SK-N-SH (cell line): ENCODE data around the gene SETD3. TPM values are rescaled to one million over a fixed set of nuclear protein-coding genes. Genes with fewer than 3 reads are reported as not detected.
A peak's percentile ranks its signal among the peaks of the same experiment; 100 is the strongest.

ENCODE experiments used
- CTCF ChIA-PET: fragments of 300-600, 350-600 bp; formaldehyde crosslinking; extraction: SDS; loops from one replicate; lab custom pipeline; 2021; lab: Yijun Ruan, JAX
- POLR2A ChIA-PET: fragments of 350-600 bp; sonication (Branson Sonifier 250); formaldehyde crosslinking; extraction: SDS; loops from one replicate; lab custom pipeline; 2020; ENCODE audit warnings: antibody characterized with exemption, inconsistent platforms; lab: Yijun Ruan, JAX
- DNase-seq: peaks from one replicate; pipeline ENCODE4 v3.0.0; 2012
- H2AFZ ChIP-seq: fragments of 200-600 bp; sonication (generic); 2 replicates; pipeline ENCODE4 v1.8.1; 2016; ENCODE audit warnings: antibody characterized with exemption, mild to moderate bottlenecking, low read depth
- H3F3A ChIP-seq: fragments of 200-600 bp; sonication (generic); replicated peaks from 2 replicates; pipeline ENCODE3; 2016; ENCODE audit warnings: antibody characterized with exemption, mild to moderate bottlenecking; ENCODE audit not compliant: insufficient read depth
- H3K27ac ChIP-seq, 2 experiments: fragments of 200-500 bp in 1 of 2; fragments of 200-600 bp in 1 of 2; sonication (Bioruptor generic) in 1 of 2; sonication (generic), shearing (Covaris generic) in 1 of 2; 2 replicates each; pipeline versions ENCODE4 v1.5.1 to v1.6.1; 2014 to 2016; ENCODE audit warnings: low read depth in 2 of 2, inconsistent platforms in 1 of 2, low read length in 1 of 2, mild to moderate bottlenecking in 1 of 2, mixed read lengths in 1 of 2
- H3K27me3 ChIP-seq: fragments of 200-600 bp; sonication (generic), shearing (Covaris generic); 2 replicates; pipeline ENCODE4 v1.6.1; 2016; ENCODE audit warnings: mixed run types; ENCODE audit not compliant: insufficient read depth
- H3K36me3 ChIP-seq, 2 experiments: fragments of 200-500 bp in 1 of 2; fragments of 200-600 bp in 1 of 2; sonication (Bioruptor generic) in 1 of 2; sonication (generic) in 1 of 2; replicated peaks in 1 of 2; 2 replicates each; pipeline versions ENCODE3 to v1.5.1; 2014 to 2016; ENCODE audit warnings: low read length in 1 of 2, mild to moderate bottlenecking in 1 of 2; ENCODE audit not compliant: insufficient read depth in 2 of 2, control insufficient read depth in 1 of 2
- H3K4me1 ChIP-seq, 2 experiments: fragments of 200-500 bp in 1 of 2; fragments of 200-600 bp in 1 of 2; sonication (Bioruptor generic) in 1 of 2; sonication (generic), shearing (Covaris generic) in 1 of 2; 2 replicates each; pipeline versions ENCODE4 v1.5.1 to v1.6.1; 2014 to 2016; ENCODE audit warnings: low read depth in 1 of 2, low read length in 1 of 2, mixed run types in 1 of 2; ENCODE audit not compliant: insufficient read depth in 2 of 2, control insufficient read depth in 1 of 2
- H3K4me2 ChIP-seq: fragments of 200-600 bp; sonication (generic), shearing (Covaris generic); 2 replicates; pipeline ENCODE4 v1.6.1; 2017; ENCODE audit warnings: mixed run types
- H3K4me3 ChIP-seq, 2 experiments: fragments of 200-500 bp in 1 of 2; fragments of 200-600 bp in 1 of 2; sonication (Bioruptor generic) in 1 of 2; sonication (generic), shearing (Covaris generic) in 1 of 2; 2 replicates each; pipeline versions ENCODE4 v1.5.1 to v1.8.1; 2014 to 2016; ENCODE audit warnings: low read depth in 2 of 2, inconsistent platforms in 1 of 2, low read length in 1 of 2, mild to moderate bottlenecking in 1 of 2, mixed read lengths in 1 of 2, moderate library complexity in 1 of 2
- H3K79me2 ChIP-seq: fragments of 200-600 bp; sonication (generic); 2 replicates; pipeline ENCODE4 v1.8.1; 2017; ENCODE audit warnings: mild to moderate bottlenecking; ENCODE audit not compliant: insufficient read depth
- H3K9ac ChIP-seq: fragments of 200-600 bp; sonication (generic); 2 replicates; pipeline ENCODE4 v1.6.1; 2017; ENCODE audit warnings: mixed run types
- H3K9me2 ChIP-seq: fragments of 200-600 bp; sonication (generic); 2 replicates; pipeline ENCODE4 v1.6.1; 2017; ENCODE audit warnings: mixed run types
- H3K9me3 ChIP-seq: fragments of 200-600 bp; sonication (generic); 2 replicates; pipeline ENCODE4 v1.6.1; 2017; ENCODE audit warnings: mixed run types, mild to moderate bottlenecking, moderate library complexity
- H4K20me1 ChIP-seq: fragments of 200-600 bp; sonication (generic); 2 replicates; pipeline ENCODE4 v1.6.1; 2017; ENCODE audit warnings: mild to moderate bottlenecking, mixed run types; ENCODE audit not compliant: insufficient read depth
- CTCF ChIP-seq: fragments of 200-600 bp; sonication (generic); IDR thresholded peaks from 2 replicates; pipeline ENCODE4 v1.6.1; 2017; ENCODE audit warnings: antibody characterized with exemption, mild to moderate bottlenecking, moderate library complexity
- EP300 ChIP-seq, 2 experiments: IDR thresholded peaks; 2 replicates each; pipeline versions ENCODE4 v1.4.0 to v1.6.1; 2012; ENCODE audit warnings: borderline replicate concordance in 1 of 2, low read depth in 1 of 2, low read length in 1 of 2
- FOSL2 ChIP-seq: IDR thresholded peaks from 2 replicates; pipeline ENCODE4 v1.4.0; 2012; ENCODE audit warnings: low read depth, mild to moderate bottlenecking, moderate library complexity, borderline replicate concordance
- FOXJ3 ChIP-seq: sonication (generic); formaldehyde crosslinking; IDR thresholded peaks from 2 replicates; pipeline ENCODE4 v1.5.1; 2020; ENCODE audit warnings: mild to moderate bottlenecking, missing genetic modification reagents
- FOXM1 ChIP-seq: IDR thresholded peaks from 2 replicates; pipeline ENCODE4 v1.4.0; 2012; ENCODE audit warnings: low read depth, mild to moderate bottlenecking
- GABPA ChIP-seq: IDR thresholded peaks from 2 replicates; pipeline ENCODE4 v1.4.0; 2012; ENCODE audit warnings: low read depth, mild to moderate bottlenecking
- JUND ChIP-seq: IDR thresholded peaks from 2 replicates; pipeline ENCODE4 v1.4.0; 2012
- NFIC ChIP-seq: IDR thresholded peaks from 2 replicates; pipeline ENCODE4 v1.4.0; 2012; ENCODE audit warnings: borderline replicate concordance
- PBX3 ChIP-seq: IDR thresholded peaks from 2 replicates; pipeline ENCODE4; 2012
- RAD21 ChIP-seq: IDR thresholded peaks from 2 replicates; pipeline ENCODE4 v1.6.1; 2012; ENCODE audit warnings: mild to moderate bottlenecking, low read length
- RXRA ChIP-seq: IDR thresholded peaks from 2 replicates; pipeline ENCODE4 v1.4.0; 2012; ENCODE audit warnings: low read depth, mild to moderate bottlenecking, borderline replicate concordance
- SIN3A ChIP-seq: IDR thresholded peaks from 2 replicates; pipeline ENCODE4 v1.6.1; 2012; ENCODE audit warnings: low read depth, mild to moderate bottlenecking, low read length, moderate library complexity, borderline replicate concordance
- SMC3 ChIP-seq: IDR thresholded peaks from 2 replicates; pipeline ENCODE4 v1.6.1; 2012; ENCODE audit warnings: low read depth, low read length, improper control_type of control experiment
- TEAD4 ChIP-seq: IDR thresholded peaks from 2 replicates; pipeline ENCODE4 v1.4.0; 2012; ENCODE audit warnings: mild to moderate bottlenecking, borderline replicate concordance; ENCODE audit not compliant: insufficient read depth
- YY1 ChIP-seq: IDR thresholded peaks from 2 replicates; pipeline ENCODE4 v1.4.0; 2012; ENCODE audit warnings: low read depth, mild to moderate bottlenecking
- WGBS: methylation state at CpG from one replicate; pipeline ENCODE4 v1.1.6; 2017; ENCODE audit warnings: low lambda C conversion rate; 5-methylcytosine and 5-hydroxymethylcytosine counted together
- polyA plus RNA-seq, 3 experiments: library from polyadenylated mRNA; depleted of rRNA; stranded (reverse); fragments of >200 nt; gene quantifications; 2 replicates each; pipeline ENCODE4 v1.2.3, GENCODE V29; 2012
- TF ChIP-seq, protein P1 (sequence below): IDR thresholded peaks from 2 replicates; pipeline ENCODE4 v1.6.1; 2012; ENCODE audit warnings: mild to moderate bottlenecking, low read depth, low read length, moderate library complexity

The SETD3 gene
- polyA plus RNA-seq, 1 of the 3 experiments (the other 2 are of a cell fraction) = 19.1 TPM

GRCh38 chr14:99416909-99417308 is 63.8 kb downstream of the SETD3 start:
- Histone ChIP-seq H3K36me3 (peaks cover 6 to 9% of the 10 kb centered on the region in 2 experiments), H3K9me3 (no peaks in the 10 kb centered on the region), H3K4me1 (no peaks in the 10 kb centered on the region; a peak in 2 of 4 replicates), H3K27me3 (no peaks in the 10 kb centered on the region), H3F3A (peaks cover 7% of the 10 kb centered on the region), H3K4me3 (no peak overlapping the region), H3K79me2 (no peaks in the 10 kb centered on the region), H3K27ac (no peak overlapping the region), H3K9ac (no peak overlapping the region), H2AFZ (no peak overlapping the region), H3K9me2 (no peaks in the 10 kb centered on the region), H4K20me1 (no peaks in the 10 kb centered on the region), H3K4me2 (no peak overlapping the region)
- DNase-seq = no peak
- ChIA-PET CTCF (interaction anchor here (0.8 to 5.4 kb wide), 13 partner anchors 8 to 151 kb away, joined by 3 to 41 read pairs (median 12); no protein-coding TSS in a partner anchor), POLR2A (no interaction called here)
- WGBS = 95% methylated on average over 5 of the region's 5 CpGs
- TF ChIP-seq, protein P1, sequence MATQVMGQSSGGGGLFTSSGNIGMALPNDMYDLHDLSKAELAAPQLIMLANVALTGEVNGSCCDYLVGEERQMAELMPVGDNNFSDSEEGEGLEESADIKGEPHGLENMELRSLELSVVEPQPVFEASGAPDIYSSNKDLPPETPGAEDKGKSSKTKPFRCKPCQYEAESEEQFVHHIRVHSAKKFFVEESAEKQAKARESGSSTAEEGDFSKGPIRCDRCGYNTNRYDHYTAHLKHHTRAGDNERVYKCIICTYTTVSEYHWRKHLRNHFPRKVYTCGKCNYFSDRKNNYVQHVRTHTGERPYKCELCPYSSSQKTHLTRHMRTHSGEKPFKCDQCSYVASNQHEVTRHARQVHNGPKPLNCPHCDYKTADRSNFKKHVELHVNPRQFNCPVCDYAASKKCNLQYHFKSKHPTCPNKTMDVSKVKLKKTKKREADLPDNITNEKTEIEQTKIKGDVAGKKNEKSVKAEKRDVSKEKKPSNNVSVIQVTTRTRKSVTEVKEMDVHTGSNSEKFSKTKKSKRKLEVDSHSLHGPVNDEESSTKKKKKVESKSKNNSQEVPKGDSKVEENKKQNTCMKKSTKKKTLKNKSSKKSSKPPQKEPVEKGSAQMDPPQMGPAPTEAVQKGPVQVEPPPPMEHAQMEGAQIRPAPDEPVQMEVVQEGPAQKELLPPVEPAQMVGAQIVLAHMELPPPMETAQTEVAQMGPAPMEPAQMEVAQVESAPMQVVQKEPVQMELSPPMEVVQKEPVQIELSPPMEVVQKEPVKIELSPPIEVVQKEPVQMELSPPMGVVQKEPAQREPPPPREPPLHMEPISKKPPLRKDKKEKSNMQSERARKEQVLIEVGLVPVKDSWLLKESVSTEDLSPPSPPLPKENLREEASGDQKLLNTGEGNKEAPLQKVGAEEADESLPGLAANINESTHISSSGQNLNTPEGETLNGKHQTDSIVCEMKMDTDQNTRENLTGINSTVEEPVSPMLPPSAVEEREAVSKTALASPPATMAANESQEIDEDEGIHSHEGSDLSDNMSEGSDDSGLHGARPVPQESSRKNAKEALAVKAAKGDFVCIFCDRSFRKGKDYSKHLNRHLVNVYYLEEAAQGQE = no peak
- TF ChIP-seq GABPA (no peak), SIN3A (no peak), RXRA (no peak), FOSL2 (no peak), FOXJ3 (CRISPR knock-in tag) (no peak), EP300 (IDR thresholded peaks at IDR 0.05; ENCODE audit: borderline replicate concordance in 1 of 2, low read depth in 1 of 2, low read length in 1 of 2) (no peak), FOXM1 (no peak)

- H3K27ac ChIP-seq = no peak overlapping the region
- ChIA-PET POLR2A (no interaction called here), CTCF (interaction anchor here (0.6 to 5.4 kb wide), 37 partner anchors 9 to 744 kb away, joined by 3 to 64 read pairs (median 4); partner anchors contain the start of genes DEGS2 and SETD3)
- no peak overlapping the region for H3K4me2 ChIP-seq
- H3K36me3 ChIP-seq = peaks cover 8 to 12% of the 10 kb centered on the region in 2 experiments
- peak; percentile 77 for DNase-seq
- H3F3A ChIP-seq = peaks cover 7% of the 10 kb centered on the region
- H2AFZ ChIP-seq = no peak overlapping the region
- H3K9me3 ChIP-seq = no peaks in the 10 kb centered on the region
- WGBS = 24% methylated on average over 2 of the region's 2 CpGs
- H3K4me3 ChIP-seq = no peak overlapping the region; a peak in 1 of 4 replicates
- no peaks in the 10 kb centered on the region for H3K79me2 ChIP-seq
- H3K9ac ChIP-seq = no peak overlapping the region
- H3K4me1 ChIP-seq = no peaks in the 10 kb centered on the region; a peak in 2 of 4 replicates
- H4K20me1 ChIP-seq = no peaks in the 10 kb centered on the region
- H3K9me2 ChIP-seq = no peaks in the 10 kb centered on the region
- no peaks in the 10 kb centered on the region for H3K27me3 ChIP-seq
- TF ChIP-seq RXRA (no peak), NFIC (no peak), CTCF (peak; percentile 91), TEAD4 (no peak), YY1 (no peak), SMC3 (peak; percentile 40), PBX3 (no peak), JUND (no peak), RAD21 (peak; percentile 87)
- TF ChIP-seq, all 33 proteins: peak for 3
Observed at GRCh38 chr14:99415496-99416281, 65.0 kb downstream of the SETD3 start.
